Activated naive CD4-positive, alpha-beta T cell treated with anti-CD3 and anti-CD28 coated beads for 36 hours (primary cell): ENCODE results near the gene TMPRSS11A. TPM values are rescaled to one million over a fixed set of nuclear protein-coding genes. Genes with fewer than 3 reads are reported as not detected.

Experiments used
- CTCF ChIA-PET: fragments of 350-600 bp; sonication (Branson Sonifier 250); formaldehyde crosslinking; loops from one replicate; lab custom pipeline; 2021; ENCODE audit warnings: antibody characterized with exemption; lab: Charles Lee
- DNase-seq: peaks from one replicate; pipeline ENCODE4 v3.0.0-alpha.2; 2020
- H3K27ac Mint-ChIP-seq: one replicate; pipeline ENCODE4 v1.8.0; 2021; ENCODE audit warnings: mild to moderate bottlenecking, mixed read lengths
- H3K27me3 Mint-ChIP-seq: one replicate; pipeline ENCODE4 v1.8.0; 2021; ENCODE audit warnings: low read depth, mixed read lengths
- H3K36me3 Mint-ChIP-seq: one replicate; pipeline ENCODE4 v1.8.0; 2021; ENCODE audit warnings: low read depth, mixed read lengths
- H3K4me1 Mint-ChIP-seq: one replicate; pipeline ENCODE4 v1.8.0; 2021; ENCODE audit warnings: low read depth, mixed read lengths
- H3K4me3 Mint-ChIP-seq: one replicate; pipeline ENCODE4 v1.8.0; 2021; ENCODE audit warnings: mild to moderate bottlenecking, moderate library complexity, mixed read lengths
- H3K9me3 Mint-ChIP-seq: one replicate; pipeline ENCODE4 v1.8.0; 2021; ENCODE audit warnings: mixed read lengths
- intact Hi-C: fragments of 100-400 bp; cut with micrococcal nuclease; formaldehyde crosslinking; loops from one replicate; pipeline ENCODE4 v1.15.1; 2023
- total RNA-seq, 2 experiments: library from RNA; stranded (reverse); gene quantifications; one replicate each; pipeline ENCODE4 v1.2.3, GENCODE V29; 2021

The TMPRSS11A gene
- total RNA-seq, 2 experiments from 2014 or later: not detected

DNA sequence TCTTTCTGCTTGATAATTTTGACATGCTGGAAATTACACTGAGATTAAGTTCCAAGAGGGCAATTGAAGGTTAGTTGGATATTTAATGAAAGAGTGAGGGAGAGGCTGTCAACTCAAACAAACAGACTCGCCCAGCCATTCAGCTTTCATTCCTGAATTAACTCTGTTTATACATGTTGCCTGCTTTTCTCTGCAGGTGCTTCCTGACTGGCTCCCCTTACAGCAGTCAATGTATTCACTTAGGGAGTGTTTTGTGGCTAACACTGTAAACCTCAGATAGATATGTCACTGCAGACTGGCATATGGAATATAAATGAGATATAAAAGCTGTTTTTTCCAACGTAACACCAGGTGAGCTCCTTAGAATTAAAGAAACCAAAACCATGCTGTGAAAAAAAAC is 28.7 kb downstream of the TMPRSS11A start:
- intact Hi-C loops: no loop called here
- H3K4me1 Mint-ChIP-seq: no peaks in the 10 kb centered on the region

DNA sequence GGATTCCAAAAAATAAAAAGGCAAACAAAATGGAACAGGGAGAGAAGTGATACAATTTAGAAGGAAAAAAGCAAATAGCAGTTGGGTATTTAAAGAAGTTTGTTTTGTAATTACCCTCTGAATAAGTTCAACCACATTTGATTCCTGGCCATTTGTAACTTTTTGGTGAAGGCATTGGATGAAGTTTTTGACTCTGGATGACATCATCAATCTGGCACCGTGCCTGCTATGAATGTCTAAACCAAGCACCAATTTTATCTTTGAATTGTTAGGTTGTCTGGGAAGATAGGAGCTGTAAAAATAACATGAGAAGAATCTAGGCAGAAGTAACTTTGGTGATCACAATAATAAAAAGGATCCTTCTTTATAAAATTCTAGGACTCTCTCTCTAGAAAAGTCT is 29.5 kb downstream of the TMPRSS11A start:
- intact Hi-C loops: no loop called here
- peaks cover 2% of the 10 kb centered on the region for H3K9me3 Mint-ChIP-seq
- H3K4me3 Mint-ChIP-seq: no peak overlapping the region
- CTCF ChIA-PET: no interaction called here
- no peak for DNase-seq
- H3K27ac Mint-ChIP-seq: no peak overlapping the region
- H3K4me1 Mint-ChIP-seq: no peaks in the 10 kb centered on the region
- peaks cover 6% of the 10 kb centered on the region for H3K27me3 Mint-ChIP-seq
- no peaks in the 10 kb centered on the region for H3K36me3 Mint-ChIP-seq

More for the DNA sequence above, 28.7 kb downstream of the TMPRSS11A start:
- Mint-ChIP-seq H3K4me3 (no peak overlapping the region), H3K36me3 (no peaks in the 10 kb centered on the region), H3K27ac (no peak overlapping the region), H3K27me3 (peaks cover 5% of the 10 kb centered on the region), H3K9me3 (peaks cover 2% of the 10 kb centered on the region)
- no peak for DNase-seq
- CTCF ChIA-PET: no interaction called here

DNA sequence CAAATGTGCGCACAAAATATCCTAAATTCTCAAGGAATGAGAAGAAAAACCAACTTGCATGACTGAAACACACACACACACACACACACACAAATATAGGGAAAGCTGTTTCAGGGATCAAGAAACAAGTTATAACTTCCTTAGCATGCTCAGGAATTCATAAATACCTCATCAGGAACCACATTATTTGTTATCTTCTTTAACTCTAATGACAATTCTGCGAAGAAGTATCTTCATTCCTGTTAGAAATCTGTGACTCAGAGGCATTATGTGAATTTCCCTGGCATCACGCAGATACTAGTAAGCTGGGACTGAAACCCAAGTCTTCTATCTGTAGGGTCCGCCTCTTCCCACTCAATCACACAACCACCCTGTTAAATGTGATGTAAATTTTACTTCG is 30.3 kb downstream of the TMPRSS11A start:
- no peaks in the 10 kb centered on the region for H3K9me3 Mint-ChIP-seq
- H3K4me3 Mint-ChIP-seq: no peak overlapping the region
- H3K4me1 Mint-ChIP-seq: no peaks in the 10 kb centered on the region

DNA sequence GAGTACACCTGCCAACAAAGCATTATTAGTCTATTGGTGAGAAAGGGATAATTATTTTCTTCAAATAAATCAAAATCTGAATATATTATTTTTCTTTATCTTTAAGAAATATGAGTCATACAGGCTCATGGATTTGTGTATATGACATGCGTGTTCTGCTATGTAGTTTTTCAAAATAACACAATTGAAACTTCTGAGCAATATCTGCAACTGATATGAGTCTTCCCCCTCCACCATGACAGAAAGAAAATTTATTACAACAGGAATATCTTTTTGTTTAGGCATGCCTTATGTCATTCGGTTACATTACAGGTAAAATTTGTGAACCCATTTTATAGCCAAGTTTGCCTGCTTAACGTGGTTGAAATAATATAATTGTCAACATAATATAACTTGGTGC is 32.0 kb downstream of the TMPRSS11A start:
- Mint-ChIP-seq H3K36me3 (no peaks in the 10 kb centered on the region), H3K27me3 (peaks cover 6% of the 10 kb centered on the region), H3K4me3 (no peak overlapping the region), H3K27ac (no peak overlapping the region), H3K9me3 (no peaks in the 10 kb centered on the region), H3K4me1 (no peaks in the 10 kb centered on the region)
- intact Hi-C loops: no loop called here
- CTCF ChIA-PET: no interaction called here
- DNase-seq: no peak

More for the DNA sequence above, 30.3 kb downstream of the TMPRSS11A start:
- Mint-ChIP-seq H3K36me3 (no peaks in the 10 kb centered on the region), H3K27me3 (peaks cover 6% of the 10 kb centered on the region), H3K27ac (no peak overlapping the region)
- CTCF ChIA-PET: no interaction called here
- DNase-seq: no peak
- intact Hi-C loops: no loop called here

DNA sequence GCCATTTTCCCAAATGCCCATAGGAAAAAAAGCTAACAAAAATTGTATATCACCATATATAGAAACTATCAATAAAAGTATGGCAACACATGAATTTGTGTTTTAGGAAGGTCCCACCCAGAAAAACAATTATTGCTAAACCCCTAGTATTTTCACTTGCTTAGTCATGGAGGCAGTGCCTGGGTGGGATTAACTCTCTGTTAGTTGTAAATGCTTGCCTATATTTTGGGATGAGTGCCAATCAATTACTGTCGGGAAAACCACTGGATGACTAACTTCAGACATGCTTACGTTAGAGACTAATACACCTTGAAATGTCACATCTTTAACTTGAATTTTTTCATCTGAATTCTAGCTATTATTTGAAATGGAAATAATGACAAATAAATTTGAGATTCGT is 33.9 kb downstream of the TMPRSS11A start:
- DNase-seq: no peak
- H3K4me3 Mint-ChIP-seq: no peak overlapping the region
- H3K4me1 Mint-ChIP-seq: no peaks in the 10 kb centered on the region
- no peak overlapping the region for H3K27ac Mint-ChIP-seq
- no peaks in the 10 kb centered on the region for H3K36me3 Mint-ChIP-seq
- CTCF ChIA-PET: no interaction called here
- H3K9me3 Mint-ChIP-seq: peaks cover 3% of the 10 kb centered on the region
- peaks cover 6% of the 10 kb centered on the region for H3K27me3 Mint-ChIP-seq
- intact Hi-C loops: no loop called here

DNA sequence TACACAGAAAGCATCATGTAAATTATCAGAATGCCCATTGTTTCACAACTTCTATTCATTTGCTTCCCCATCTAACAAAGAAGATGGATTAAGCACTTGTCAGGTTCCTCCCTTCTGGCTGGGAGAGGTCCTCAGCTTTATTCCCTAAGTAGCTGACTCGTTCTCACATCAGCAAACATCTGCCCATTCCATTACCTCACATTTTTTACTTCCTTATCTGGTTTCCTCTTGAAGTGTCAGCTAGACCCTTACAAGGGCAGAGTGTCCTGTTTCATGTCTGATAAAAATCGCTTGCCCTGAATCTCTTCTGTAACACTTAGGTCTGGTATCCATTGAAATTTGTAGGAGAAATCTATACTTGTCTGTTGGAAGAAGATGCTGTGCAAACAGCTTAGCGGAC is 34.7 kb downstream of the TMPRSS11A start:
- Mint-ChIP-seq H3K36me3 (no peaks in the 10 kb centered on the region), H3K27me3 (peaks cover 6% of the 10 kb centered on the region), H3K9me3 (peaks cover 6% of the 10 kb centered on the region), H3K4me3 (no peak overlapping the region), H3K27ac (no peak overlapping the region), H3K4me1 (no peaks in the 10 kb centered on the region)
- CTCF ChIA-PET: no interaction called here
- intact Hi-C loops: no loop called here
- no peak for DNase-seq

DNA sequence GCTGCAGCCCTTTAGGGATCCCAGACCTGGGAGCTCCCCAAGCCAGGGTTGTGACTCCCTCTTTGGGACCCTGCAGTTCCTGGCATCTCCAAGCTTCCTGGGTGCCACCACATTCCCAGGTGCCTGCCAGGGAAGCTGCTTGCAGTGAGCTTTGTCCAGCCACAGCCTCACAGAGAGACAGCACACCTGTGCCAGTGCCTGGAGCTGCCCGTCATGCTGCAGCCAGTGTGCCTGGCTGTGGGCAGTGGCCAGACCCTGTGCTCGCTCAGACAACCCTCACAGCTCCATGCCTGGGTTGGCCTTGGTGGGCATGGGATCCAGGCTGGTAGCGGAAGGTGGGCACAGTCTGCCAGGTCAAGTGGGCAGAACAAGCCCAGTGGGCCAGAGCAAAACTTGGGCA is 36.0 kb downstream of the TMPRSS11A start:
- CTCF ChIA-PET: interaction anchor here (0.8 to 1.2 kb wide), 2 partner anchors 8 to 16 kb away, joined by 4 to 5 read pairs; no protein-coding TSS in a partner anchor
- no peak overlapping the region for H3K4me3 Mint-ChIP-seq
- intact Hi-C loops: no loop called here
- H3K36me3 Mint-ChIP-seq: no peaks in the 10 kb centered on the region
- H3K4me1 Mint-ChIP-seq: no peaks in the 10 kb centered on the region
- no peak overlapping the region for H3K27ac Mint-ChIP-seq
- H3K27me3 Mint-ChIP-seq: peaks cover 6% of the 10 kb centered on the region
- peaks cover 6% of the 10 kb centered on the region for H3K9me3 Mint-ChIP-seq
- DNase-seq: no peak

DNA sequence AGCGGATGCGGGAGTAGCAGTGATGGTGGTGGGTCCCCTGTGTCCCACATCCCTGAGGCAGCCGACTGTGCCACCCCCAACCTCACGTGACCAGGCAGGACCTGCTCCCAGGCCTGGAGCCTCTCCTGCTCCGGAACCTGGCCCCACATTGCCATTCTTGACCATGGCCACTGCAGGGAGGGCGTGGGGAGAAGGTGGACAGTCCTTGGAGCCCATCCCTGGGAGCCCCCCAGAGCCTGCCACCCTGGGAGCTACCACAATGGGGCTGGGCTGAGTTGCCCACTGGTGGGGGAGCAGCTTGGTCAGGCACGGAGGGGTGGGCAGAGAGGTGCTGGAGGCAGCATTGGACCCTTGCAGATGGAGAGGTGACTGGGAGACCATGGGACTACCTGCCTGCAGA is 36.8 kb downstream of the TMPRSS11A start:
- CTCF ChIA-PET: interaction anchor here (0.8 to 1.2 kb wide), 2 partner anchors 8 to 15 kb away, joined by 4 to 5 read pairs; no protein-coding TSS in a partner anchor
- DNase-seq: no peak
- no peak overlapping the region for H3K27ac Mint-ChIP-seq
- H3K27me3 Mint-ChIP-seq: peaks cover 6% of the 10 kb centered on the region
- intact Hi-C loops: no loop called here
- peaks cover 6% of the 10 kb centered on the region for H3K9me3 Mint-ChIP-seq
- H3K4me3 Mint-ChIP-seq: no peak overlapping the region
- no peaks in the 10 kb centered on the region for H3K4me1 Mint-ChIP-seq
- H3K36me3 Mint-ChIP-seq: no peaks in the 10 kb centered on the region

DNA sequence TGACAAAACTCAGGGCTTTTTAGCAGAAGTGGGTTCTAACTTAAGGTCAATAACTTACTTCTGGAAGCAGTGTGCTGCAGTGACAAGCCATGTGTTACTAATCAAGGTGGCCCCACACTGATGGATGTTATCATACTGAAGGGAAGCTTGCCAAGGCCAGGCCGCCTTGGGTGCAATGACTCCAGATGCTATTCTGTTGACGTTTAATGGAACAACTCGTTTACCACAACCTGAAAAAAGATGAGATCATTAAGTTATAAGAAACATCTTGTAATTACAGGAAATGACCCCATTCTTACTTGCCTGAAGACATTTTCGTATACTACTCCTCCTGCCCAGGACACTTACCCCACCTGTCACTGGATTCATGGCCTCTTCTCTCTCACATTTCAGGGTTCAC is 40.6 kb downstream of the TMPRSS11A start:
- no peak for DNase-seq
- CTCF ChIA-PET: no interaction called here
- no peaks in the 10 kb centered on the region for H3K4me1 Mint-ChIP-seq
- intact Hi-C loops: no loop called here
- no peaks in the 10 kb centered on the region for H3K36me3 Mint-ChIP-seq
- H3K27me3 Mint-ChIP-seq: peaks cover 2% of the 10 kb centered on the region
- no peak overlapping the region for H3K27ac Mint-ChIP-seq
- peaks cover 6% of the 10 kb centered on the region for H3K9me3 Mint-ChIP-seq
- H3K4me3 Mint-ChIP-seq: no peak overlapping the region

DNA sequence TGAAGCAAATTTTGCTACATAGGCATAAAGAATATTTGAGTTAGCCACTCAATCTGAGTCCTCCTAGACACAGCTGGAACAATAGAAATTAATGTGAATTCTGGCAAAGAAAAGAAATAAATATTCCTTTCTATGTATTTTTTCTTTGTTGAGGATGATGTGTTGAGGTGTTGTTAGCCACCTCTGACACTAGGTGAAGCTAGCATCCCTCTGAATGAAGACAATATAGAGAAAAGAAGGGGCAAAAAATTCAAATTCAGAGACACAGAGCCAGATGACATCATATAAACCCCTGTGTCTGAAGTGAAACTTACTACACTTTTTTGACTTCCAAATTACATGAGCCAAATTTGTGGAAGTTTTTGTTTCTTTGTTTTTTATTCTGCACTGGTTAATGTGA is 44.9 kb downstream of the TMPRSS11A start:
- Mint-ChIP-seq H3K27me3 (peaks cover 4% of the 10 kb centered on the region), H3K27ac (no peak overlapping the region), H3K4me1 (no peaks in the 10 kb centered on the region), H3K36me3 (no peaks in the 10 kb centered on the region), H3K4me3 (no peak overlapping the region), H3K9me3 (no peaks in the 10 kb centered on the region)
- intact Hi-C loops: loop anchor here (1.0 to 10.0 kb wide), 2 partner anchors 257 to 456 kb away; no protein-coding TSS in a partner anchor
- CTCF ChIA-PET: interaction anchor here (1.1 to 1.4 kb wide), 2 partner anchors 8 to 9 kb away, joined by 3 to 4 read pairs; no protein-coding TSS in a partner anchor
- DNase-seq: no peak

DNA sequence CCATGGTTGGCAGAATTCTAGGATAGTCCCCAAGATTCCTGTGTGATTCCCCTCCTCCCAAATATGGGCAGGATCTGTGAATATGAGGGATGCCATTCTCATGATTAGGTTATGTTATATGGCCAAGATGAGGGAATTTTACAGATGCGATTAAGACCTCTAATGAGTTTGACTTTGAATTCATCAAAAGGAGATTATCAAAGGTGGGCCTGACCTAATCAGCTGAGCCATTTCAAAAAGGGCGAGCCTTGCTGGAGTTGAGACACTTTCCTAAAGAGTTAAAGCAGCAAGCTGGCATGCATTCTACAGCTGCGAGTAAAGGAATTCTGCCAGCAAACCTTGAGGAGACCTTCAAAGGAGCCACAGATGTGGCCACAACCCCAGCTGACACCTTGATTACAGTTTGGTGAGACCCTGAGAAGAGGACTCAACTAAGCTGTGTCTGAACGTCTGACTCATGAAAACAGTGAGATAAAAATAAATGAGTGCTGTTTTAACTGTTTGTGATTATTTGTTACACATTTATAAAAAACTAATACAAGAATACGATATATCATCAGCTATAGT is 47.8 kb downstream of the TMPRSS11A start:
- no peak overlapping the region for H3K4me3 Mint-ChIP-seq
- CTCF ChIA-PET: interaction anchor here (0.6 kb wide), 1 partner anchor 406 kb away, joined by 4 read pairs; no protein-coding TSS in a partner anchor
- no peak for DNase-seq
- no peaks in the 10 kb centered on the region for H3K4me1 Mint-ChIP-seq
- intact Hi-C loops: loop anchor here (10.0 kb wide), 1 partner anchor 459 kb away; no protein-coding TSS in a partner anchor
- peaks cover 6% of the 10 kb centered on the region for H3K27me3 Mint-ChIP-seq
- no peaks in the 10 kb centered on the region for H3K36me3 Mint-ChIP-seq
- H3K9me3 Mint-ChIP-seq: no peaks in the 10 kb centered on the region
- no peak overlapping the region for H3K27ac Mint-ChIP-seq

DNA sequence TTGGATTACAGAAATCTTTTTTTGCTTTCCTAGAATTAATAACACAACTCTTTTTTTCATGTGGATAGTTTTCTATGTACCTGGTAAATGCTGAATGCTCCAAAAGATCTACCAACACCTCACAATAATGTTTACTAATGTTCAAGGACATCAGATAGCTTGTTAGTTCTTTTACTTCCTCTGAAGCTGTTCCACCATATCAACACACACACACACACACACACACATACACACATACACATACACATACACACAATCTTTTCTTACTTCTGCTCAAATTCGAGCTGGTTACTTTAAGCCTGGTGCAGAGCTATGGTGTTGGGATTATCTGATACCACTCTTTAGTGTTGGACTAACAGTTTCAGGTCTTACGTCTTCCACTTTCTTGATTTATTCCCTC is 51.2 kb downstream of the TMPRSS11A start:
- Mint-ChIP-seq H3K27me3 (peaks cover 4% of the 10 kb centered on the region), H3K27ac (no peak overlapping the region), H3K9me3 (no peaks in the 10 kb centered on the region), H3K36me3 (no peaks in the 10 kb centered on the region), H3K4me1 (no peaks in the 10 kb centered on the region), H3K4me3 (no peak overlapping the region)
- intact Hi-C loops: loop anchor here (10.0 kb wide), 1 partner anchor 463 kb away; no protein-coding TSS in a partner anchor
- CTCF ChIA-PET: interaction anchor here (0.6 to 3.9 kb wide), 4 partner anchors 12 to 366 kb away, joined by 3 to 20 read pairs (median 6); partner anchors contain the start of gene TMPRSS11D
- DNase-seq: no peak

DNA sequence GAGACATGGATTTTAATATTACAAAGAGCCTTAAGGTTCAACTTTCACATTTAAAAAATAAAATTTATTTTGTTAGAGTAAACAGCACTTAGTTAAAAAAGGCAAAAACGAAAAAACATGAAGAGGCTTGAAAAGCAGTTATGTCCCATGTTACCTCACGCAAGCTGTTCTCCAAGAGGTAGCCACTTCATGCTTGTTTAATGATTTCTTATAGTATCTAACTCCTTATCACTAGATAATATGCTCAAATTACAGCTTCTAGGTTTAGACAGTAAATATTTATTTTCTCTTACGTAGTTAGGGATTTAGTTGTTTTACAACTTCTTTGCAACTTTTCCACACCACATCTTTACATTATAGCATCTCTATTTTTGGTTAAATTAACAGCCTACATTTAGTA is 51.7 kb downstream of the TMPRSS11A start:
- H3K4me1 Mint-ChIP-seq: no peaks in the 10 kb centered on the region
- H3K4me3 Mint-ChIP-seq: no peak overlapping the region
- CTCF ChIA-PET: interaction anchor here (0.7 to 3.9 kb wide), 8 partner anchors 10 to 264 kb away, joined by 3 to 20 read pairs (median 6); partner anchors contain the start of gene TMPRSS11D
- intact Hi-C loops: loop anchor here (10.0 kb wide), 1 partner anchor 463 kb away; no protein-coding TSS in a partner anchor
- H3K36me3 Mint-ChIP-seq: no peaks in the 10 kb centered on the region
- no peak overlapping the region for H3K27ac Mint-ChIP-seq
- no peaks in the 10 kb centered on the region for H3K9me3 Mint-ChIP-seq
- DNase-seq: no peak
- H3K27me3 Mint-ChIP-seq: peaks cover 4% of the 10 kb centered on the region
